Prostate gland (tissue), 2 donors: ENCODE results near the gene CYP11A1.

Source experiments
- POLR2A ChIP-seq: fragments of 450-650 bp; IDR thresholded peaks from one replicate; pipeline ENCODE4 v1.6.1; 2016; ENCODE audit warnings: antibody characterized with exemption, mild to moderate bottlenecking
- POLR2AphosphoS5 ChIP-seq: sonication (generic); formaldehyde crosslinking; IDR thresholded peaks from one replicate; pipeline ENCODE4 v1.6.1; 2017; ENCODE audit warnings: antibody characterized with exemption
- TF ChIP-seq, protein P1 (sequence below), 4 experiments: fragments of 200-600 bp in 2 of 4; fragments of 450-650 bp in 2 of 4; sonication (generic) in 2 of 4; IDR thresholded peaks; 1 replicate in 3 of 4; 2 replicates in 1 of 4; pipeline ENCODE4 v1.5.1; 2016 to 2019; ENCODE audit warnings: antibody characterized with exemption in 4 of 4, mild to moderate bottlenecking in 2 of 4, moderate library complexity in 2 of 4

DNA sequence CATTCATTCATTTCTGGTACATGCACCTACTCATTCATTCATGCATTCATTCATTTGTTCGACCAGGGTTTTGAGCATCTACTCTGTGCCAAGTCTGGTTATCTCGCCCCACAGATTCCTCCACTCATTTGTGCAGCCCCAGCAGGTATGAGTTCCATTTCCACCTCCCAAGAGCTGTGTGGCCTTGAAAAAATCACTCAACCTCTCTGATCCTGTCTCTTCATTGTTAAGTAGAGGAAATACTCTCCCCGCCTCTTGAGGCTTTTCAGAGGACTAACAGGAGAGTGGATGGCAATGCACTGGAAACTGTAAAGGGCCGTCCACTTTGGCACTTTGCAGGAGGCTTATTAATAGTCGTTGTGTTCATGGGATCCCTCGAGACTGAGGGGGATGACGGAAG lies 61.8 kb downstream of the CYP11A1 start:
- TF ChIP-seq, protein P1, sequence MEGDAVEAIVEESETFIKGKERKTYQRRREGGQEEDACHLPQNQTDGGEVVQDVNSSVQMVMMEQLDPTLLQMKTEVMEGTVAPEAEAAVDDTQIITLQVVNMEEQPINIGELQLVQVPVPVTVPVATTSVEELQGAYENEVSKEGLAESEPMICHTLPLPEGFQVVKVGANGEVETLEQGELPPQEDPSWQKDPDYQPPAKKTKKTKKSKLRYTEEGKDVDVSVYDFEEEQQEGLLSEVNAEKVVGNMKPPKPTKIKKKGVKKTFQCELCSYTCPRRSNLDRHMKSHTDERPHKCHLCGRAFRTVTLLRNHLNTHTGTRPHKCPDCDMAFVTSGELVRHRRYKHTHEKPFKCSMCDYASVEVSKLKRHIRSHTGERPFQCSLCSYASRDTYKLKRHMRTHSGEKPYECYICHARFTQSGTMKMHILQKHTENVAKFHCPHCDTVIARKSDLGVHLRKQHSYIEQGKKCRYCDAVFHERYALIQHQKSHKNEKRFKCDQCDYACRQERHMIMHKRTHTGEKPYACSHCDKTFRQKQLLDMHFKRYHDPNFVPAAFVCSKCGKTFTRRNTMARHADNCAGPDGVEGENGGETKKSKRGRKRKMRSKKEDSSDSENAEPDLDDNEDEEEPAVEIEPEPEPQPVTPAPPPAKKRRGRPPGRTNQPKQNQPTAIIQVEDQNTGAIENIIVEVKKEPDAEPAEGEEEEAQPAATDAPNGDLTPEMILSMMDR (IDR thresholded peaks at IDR 0.05): no peak
- no peak for TF ChIP-seq POLR2A
- no peak for TF ChIP-seq POLR2AphosphoS5
